GM12878 (cell line): ENCODE data around the gene CARF. TPM values are rescaled to one million over a fixed set of nuclear protein-coding genes. Genes with fewer than 3 reads are reported as not detected.

ENCODE experiments used
- ATAC-seq: fragments of 200-7000 bp; cut with Tn5 transposase; 3 replicates; pipeline ENCODE4 v1.9.1; 2020; ENCODE audit warnings: mild to moderate bottlenecking, moderate library complexity
- BruUV-seq: library from RNA; stranded (reverse); fragments of 400-500 nt; replicated peaks from 2 replicates; lab custom pipeline; 2021; lab: Mats Ljungman, UMichigan
- CTCF ChIA-PET: fragments of 300-600 bp; sonication (Branson Sonifier 250); formaldehyde crosslinking; extraction: SDS; loops from one replicate; lab custom pipeline; 2021; ENCODE audit warnings: inconsistent platforms; lab: Yijun Ruan, JAX
- POLR2A ChIA-PET: fragments of 350-600 bp; formaldehyde crosslinking; extraction: SDS; loops from one replicate; lab custom pipeline; 2021; ENCODE audit warnings: inconsistent platforms; lab: Charles Lee
- RAD21 ChIA-PET: fragments of 300-600 bp; sonication (Branson Sonifier 250); formaldehyde crosslinking; loops from one replicate; lab custom pipeline; 2023; ENCODE audit warnings: antibody characterized with exemption; ENCODE audit not compliant: unreplicated experiment; lab: Charles Lee
- SMC1A ChIA-PET: fragments of 300-600 bp; sonication (Branson Sonifier 250); formaldehyde crosslinking; loops from one replicate; lab custom pipeline; 2023; ENCODE audit not compliant: unreplicated experiment, uncharacterized antibody; lab: Charles Lee
- DNase-seq: peaks from one replicate; pipeline ENCODE4 v3.0.0-alpha.2; 2011; ENCODE audit warnings: low read depth, low spot score
- FAIRE-seq: peaks from 3 replicates; lab custom pipeline; 2011; peaks lifted over from hg19 to GRCh38; lab: Jason Lieb, UNC
- H2AFZ ChIP-seq: 2 replicates; pipeline ENCODE4 v1.6.0; 2011; ENCODE audit warnings: low read depth, low read length, control low read depth; ENCODE audit not compliant: control insufficient read depth
- H3K27ac ChIP-seq: 2 replicates; pipeline ENCODE4 v1.5.1; 2011; ENCODE audit warnings: control low read depth; ENCODE audit not compliant: control insufficient read depth, insufficient read depth
- H3K27me3 ChIP-seq, 2 experiments: replicated peaks in 1 of 2; 2 replicates each; pipeline versions ENCODE4 v1.6.0 to v1.6.1; 2011; ENCODE audit warnings: low read length in 1 of 2; ENCODE audit not compliant: control insufficient read depth in 2 of 2, insufficient read depth in 2 of 2
- H3K36me3 ChIP-seq, 2 experiments: 2 replicates each; pipeline ENCODE4 v1.5.1; 2011; ENCODE audit warnings: low read length in 1 of 2; ENCODE audit not compliant: control insufficient read depth in 2 of 2, insufficient read depth in 2 of 2
- H3K4me1 ChIP-seq: 2 replicates; pipeline ENCODE4 v1.6.1; 2011; ENCODE audit warnings: mild to moderate bottlenecking, low read length, moderate library complexity, mixed read lengths; ENCODE audit not compliant: control insufficient read depth, insufficient read depth
- H3K4me2 ChIP-seq: 2 replicates; pipeline ENCODE4 v1.6.0; 2011; ENCODE audit warnings: control low read depth; ENCODE audit not compliant: control insufficient read depth, insufficient read depth
- H3K4me3 ChIP-seq: fragments of 200-600 bp; sonication (generic); 2 replicates; pipeline ENCODE4 v1.5.1; 2016
- H3K79me2 ChIP-seq: 2 replicates; pipeline ENCODE4 v1.6.0; 2011; ENCODE audit warnings: low read length; ENCODE audit not compliant: control insufficient read depth, insufficient read depth
- H3K9ac ChIP-seq: 2 replicates; pipeline ENCODE4 v1.8.0; 2011; ENCODE audit warnings: low read length, control low read depth, mixed read lengths; ENCODE audit not compliant: control insufficient read depth, insufficient read depth
- H3K9me3 ChIP-seq: replicated peaks from 3 replicates; pipeline ENCODE4 v1.5.1; 2011; ENCODE audit warnings: mild to moderate bottlenecking, low read length; ENCODE audit not compliant: control insufficient read depth, insufficient read depth
- H4K20me1 ChIP-seq: 2 replicates; pipeline ENCODE4 v1.6.0; 2011; ENCODE audit not compliant: control insufficient read depth, insufficient read depth
- BACH1 ChIP-seq: fragments of 450-650 bp; IDR thresholded peaks from 2 replicates; pipeline ENCODE4 v1.6.1; 2017; ENCODE audit warnings: mild to moderate bottlenecking, borderline replicate concordance
- BRCA1 ChIP-seq: IDR thresholded peaks from 2 replicates; pipeline ENCODE4 v1.6.1; 2011; ENCODE audit warnings: low read depth, low read length, improper control_type of control experiment
- CHD1 ChIP-seq: IDR thresholded peaks from 2 replicates; pipeline ENCODE4 v1.6.1; 2012; ENCODE audit warnings: low read depth, low read length, improper control_type of control experiment
- ESRRA ChIP-seq: IDR thresholded peaks from 2 replicates; pipeline ENCODE4 v1.6.1; 2012; ENCODE audit warnings: mild to moderate bottlenecking, low read length, improper control_type of control experiment
- GABPA ChIP-seq: IDR thresholded peaks from 2 replicates; pipeline ENCODE4 v1.6.1; 2014; ENCODE audit warnings: antibody characterized with exemption, low read depth, mild to moderate bottlenecking, inconsistent platforms
- HDAC2 ChIP-seq: fragments of 200-600 bp; sonication (generic); IDR thresholded peaks from 2 replicates; pipeline ENCODE4 v1.6.1; 2017
- HDGF ChIP-seq: fragments of 450-650 bp; IDR thresholded peaks from 2 replicates; pipeline ENCODE4 v1.6.1; 2016; ENCODE audit warnings: antibody characterized with exemption
- IKZF2 ChIP-seq, 2 experiments: fragments of 450-650 bp; IDR thresholded peaks; 2 replicates each; pipeline ENCODE4 v1.6.1; 2017; ENCODE audit warnings: mild to moderate bottlenecking in 2 of 2, moderate library complexity in 2 of 2
- MXI1 ChIP-seq: fragments of 150-350 bp; IDR thresholded peaks from 2 replicates; pipeline ENCODE4 v1.6.1; 2011; ENCODE audit warnings: low read depth, mild to moderate bottlenecking, inconsistent platforms, low read length, improper control_type of control experiment
- POLR2A ChIP-seq: IDR thresholded peaks from 2 replicates; pipeline ENCODE4 v1.6.1; 2011; ENCODE audit warnings: low read depth, mild to moderate bottlenecking, low read length
- RELA ChIP-seq: fragments of 450-650 bp; IDR thresholded peaks from 2 replicates; pipeline ENCODE4 v1.8.0; 2014; ENCODE audit warnings: borderline replicate concordance; ENCODE audit not compliant: partially characterized antibody
- RUNX3 ChIP-seq: IDR thresholded peaks from 2 replicates; pipeline ENCODE4 v1.6.1; 2012; ENCODE audit warnings: low read length, inconsistent platforms
- SIN3A ChIP-seq: IDR thresholded peaks from 2 replicates; pipeline ENCODE4 v1.6.1; 2012; ENCODE audit warnings: low read depth, low read length, improper control_type of control experiment
- SUPT20H ChIP-seq: IDR thresholded peaks from 2 replicates; pipeline ENCODE4 v1.6.1; 2011; ENCODE audit warnings: low read depth, mild to moderate bottlenecking, low read length, moderate library complexity, borderline replicate concordance; ENCODE audit not compliant: control insufficient read depth
- YBX1 ChIP-seq: fragments of 450-650 bp; IDR thresholded peaks from 2 replicates; pipeline ENCODE4 v1.6.1; 2016; ENCODE audit warnings: antibody characterized with exemption
- WGBS: methylation state at CpG from one replicate; pipeline ENCODE4 v1.1.6; 2016; ENCODE audit warnings: low lambda C conversion rate; ENCODE audit not compliant: insufficient replicate concordance, insufficient coverage; ENCODE audit errors: missing lambda C conversion rate; 5-methylcytosine and 5-hydroxymethylcytosine counted together
- in situ Hi-C: fragments of 300-500 bp; cut with MboI; formaldehyde crosslinking; loops from 9 replicates; pipeline ENCODE4 v1.14.3; 2018; ENCODE audit warnings: mixed read lengths
- intact Hi-C: fragments of 100-400 bp; cut with micrococcal nuclease; formaldehyde crosslinking; loops from one replicate; pipeline ENCODE4 v1.14.2; 2022; ENCODE audit not compliant: unreplicated experiment
- polyA plus RNA-seq, 11 experiments: library from polyadenylated mRNA; depleted of rRNA in 4 of 11; unstranded in 6 of 11; stranded (reverse) in 5 of 11; fragments of >200 nt; fragmentation: Nextera tagmentation in 4 of 11; fragmentation: Illumina TruSeq in 1 of 11; extraction: Ambion mirVana in 4 of 11; extraction: Trizol in 1 of 11; gene quantifications; 1 replicate in 1 of 11; 2 replicates in 10 of 11; pipeline versions ENCODE4 v1.2.1 to v1.2.3, GENCODE V29; 2011 to 2016; ENCODE audit warnings: inconsistent platforms in 2 of 11, missing spikeins in 2 of 11, low read depth in 1 of 11
- total RNA-seq, 4 experiments: library from RNA; depleted of rRNA in 3 of 4; stranded (reverse); fragments of >200 nt in 3 of 4; fragmentation: Illumina TruSeq in 1 of 4; extraction: Trizol in 1 of 4; gene quantifications; 2 replicates each; pipeline versions ENCODE4 v1.2.1 to v1.2.3, GENCODE V29; 2013 to 2021
- TF ChIP-seq, protein P1 (sequence below): fragments of 450-650 bp; formaldehyde crosslinking; IDR thresholded peaks from 2 replicates; pipeline ENCODE4 v1.4.0; 2022; ENCODE audit warnings: mild to moderate bottlenecking, moderate library complexity
- TF ChIP-seq, protein P2 (sequence below): IDR thresholded peaks from 2 replicates; pipeline ENCODE4 v1.6.1; 2012; ENCODE audit warnings: low read depth, low read length, improper control_type of control experiment
- TF ChIP-seq, protein P3 (sequence below): fragments of 450-650 bp; IDR thresholded peaks from 2 replicates; pipeline ENCODE4 v1.6.1; 2018; ENCODE audit warnings: mild to moderate bottlenecking, low read depth, moderate library complexity; ENCODE audit not compliant: partially characterized antibody

CARF gene
- total and polyA plus RNA-seq, 10 of the 15 experiments (the other 5 are each of a cell fraction or from before 2014, with no cell fraction given), result 1.8 to 11.5 (median 6.9) TPM

DNA sequence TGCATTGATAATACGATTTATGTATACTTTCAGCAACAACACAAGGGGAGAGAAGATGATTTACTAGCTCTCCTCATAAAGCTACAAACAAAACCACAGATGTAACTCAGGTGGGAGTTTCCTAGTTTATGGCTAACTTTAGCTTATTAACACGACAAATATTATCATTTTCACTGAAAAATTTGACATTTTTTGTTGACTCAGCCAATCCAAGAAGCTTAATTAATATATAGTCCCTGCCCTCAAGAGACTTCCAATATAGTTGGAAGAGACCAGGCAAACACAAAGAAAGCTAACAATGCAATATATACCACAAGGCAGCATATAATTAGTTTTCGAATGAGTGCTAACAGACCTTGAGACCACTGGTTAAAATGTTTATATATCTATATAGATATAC, 1.4 kb upstream of the CARF start (continued):
- TF ChIP-seq ESRRA (no peak), SUPT20H (no peak)

DNA sequence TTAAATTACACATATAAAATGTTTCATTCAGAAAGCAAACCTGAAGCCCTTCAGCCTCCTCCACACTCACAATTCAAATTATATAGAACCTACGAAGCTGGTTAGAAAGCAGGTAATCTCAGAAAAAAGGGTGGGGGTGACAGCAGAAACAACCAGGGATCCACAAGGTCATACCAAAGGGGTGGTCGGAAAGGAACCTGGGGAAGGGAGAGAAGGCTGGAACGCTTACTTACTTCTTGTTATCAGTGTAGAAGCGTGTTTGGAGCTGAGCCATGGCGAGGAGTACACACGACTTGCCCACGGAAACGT, 918 bp upstream of the CARF start:
- in situ Hi-C loops, result no loop called here
- H3K79me2 ChIP-seq, result peaks cover 42% of the 10 kb centered on the region
- SMC1A ChIA-PET, result interaction anchor here (0.6 to 2.1 kb wide), 17 partner anchors 22 to 887 kb away, joined by 3 to 10 read pairs (median 4); partner anchors contain the start of genes ICA1L and NBEAL1
- POLR2A ChIA-PET, result interaction anchor here (0.7 to 2.2 kb wide), 8 partner anchors 8 to 330 kb away, joined by 3 to 11 read pairs (median 3); partner anchors contain the start of genes CYP20A1 and ICA1L
- no peak for DNase-seq
- peaks cover 5% of the 10 kb centered on the region for H3K4me1 ChIP-seq
- peak overlapping the region; percentile 69 for H3K4me2 ChIP-seq
- RAD21 ChIA-PET, result interaction anchor here (1.0 to 2.2 kb wide), 5 partner anchors 51 to 328 kb away, joined by 3 to 12 read pairs (median 4); partner anchors contain the start of gene CYP20A1
- no peaks in the 10 kb centered on the region for H3K27me3 ChIP-seq
- CTCF ChIA-PET, result interaction anchor here (0.6 to 1.6 kb wide), 6 partner anchors 41 to 329 kb away, joined by 3 to 11 read pairs (median 3); no protein-coding TSS in a partner anchor
- H3K36me3 ChIP-seq, result no peaks in the 10 kb centered on the region
- no peaks in the 10 kb centered on the region; the same call in 2 of the 3 replicates for H3K9me3 ChIP-seq
- peak; percentile 16 for ATAC-seq
- FAIRE-seq, result no peak
- no peaks in the 10 kb centered on the region for H4K20me1 ChIP-seq
- WGBS, result 0% methylated on average over 8 of the region's 8 CpGs
- TSS peak; percentile 63 for BruUV-seq
- H3K27ac ChIP-seq, result peak overlapping the region; percentile 93
- intact Hi-C loops, result loop anchor here (2.0 kb wide), 2 partner anchors 104 to 328 kb away; partner anchors contain the start of genes CYP20A1 and NBEAL1
- peak overlapping the region; percentile 88 for H3K9ac ChIP-seq
- H3K4me3 ChIP-seq, result peak overlapping the region; percentile 95
- peak overlapping the region; percentile 99 for H2AFZ ChIP-seq
- TF ChIP-seq SIN3A (no peak), POLR2A (no peak), IKZF2 (IDR thresholded peaks at IDR 0.05) (no peak), CHD1 (no peak), HDAC2 (no peak), BACH1 (no peak), RUNX3 (no peak), MXI1 (no peak), GABPA (no peak), YBX1 (no peak), HDGF (no peak), BRCA1 (no peak), RELA (no peak)
- TF ChIP-seq, protein P1, sequence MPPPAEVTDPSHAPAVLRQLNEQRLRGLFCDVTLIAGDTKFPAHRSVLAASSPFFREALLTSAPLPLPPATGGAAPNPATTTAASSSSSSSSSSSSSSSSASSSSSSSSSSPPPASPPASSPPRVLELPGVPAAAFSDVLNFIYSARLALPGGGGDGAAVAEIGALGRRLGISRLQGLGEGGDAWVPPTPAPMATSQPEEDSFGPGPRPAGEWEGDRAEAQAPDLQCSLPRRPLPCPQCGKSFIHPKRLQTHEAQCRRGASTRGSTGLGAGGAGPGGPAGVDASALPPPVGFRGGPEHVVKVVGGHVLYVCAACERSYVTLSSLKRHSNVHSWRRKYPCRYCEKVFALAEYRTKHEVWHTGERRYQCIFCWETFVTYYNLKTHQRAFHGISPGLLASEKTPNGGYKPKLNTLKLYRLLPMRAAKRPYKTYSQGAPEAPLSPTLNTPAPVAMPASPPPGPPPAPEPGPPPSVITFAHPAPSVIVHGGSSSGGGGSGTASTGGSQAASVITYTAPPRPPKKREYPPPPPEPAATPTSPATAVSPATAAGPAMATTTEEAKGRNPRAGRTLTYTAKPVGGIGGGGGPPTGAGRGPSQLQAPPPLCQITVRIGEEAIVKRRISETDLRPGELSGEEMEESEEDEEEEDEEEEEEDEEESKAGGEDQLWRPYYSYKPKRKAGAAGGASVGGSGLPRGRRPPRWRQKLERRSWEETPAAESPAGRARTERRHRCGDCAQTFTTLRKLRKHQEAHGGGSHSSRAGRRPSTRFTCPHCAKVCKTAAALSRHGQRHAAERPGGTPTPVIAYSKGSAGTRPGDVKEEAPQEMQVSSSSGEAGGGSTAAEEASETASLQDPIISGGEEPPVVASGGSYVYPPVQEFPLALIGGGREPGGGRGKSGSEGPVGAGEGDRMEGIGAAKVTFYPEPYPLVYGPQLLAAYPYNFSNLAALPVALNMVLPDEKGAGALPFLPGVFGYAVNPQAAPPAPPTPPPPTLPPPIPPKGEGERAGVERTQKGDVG, result no peak
- TF ChIP-seq, protein P2, sequence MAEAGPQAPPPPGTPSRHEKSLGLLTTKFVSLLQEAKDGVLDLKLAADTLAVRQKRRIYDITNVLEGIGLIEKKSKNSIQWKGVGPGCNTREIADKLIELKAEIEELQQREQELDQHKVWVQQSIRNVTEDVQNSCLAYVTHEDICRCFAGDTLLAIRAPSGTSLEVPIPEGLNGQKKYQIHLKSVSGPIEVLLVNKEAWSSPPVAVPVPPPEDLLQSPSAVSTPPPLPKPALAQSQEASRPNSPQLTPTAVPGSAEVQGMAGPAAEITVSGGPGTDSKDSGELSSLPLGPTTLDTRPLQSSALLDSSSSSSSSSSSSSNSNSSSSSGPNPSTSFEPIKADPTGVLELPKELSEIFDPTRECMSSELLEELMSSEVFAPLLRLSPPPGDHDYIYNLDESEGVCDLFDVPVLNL, result no peak
- TF ChIP-seq, protein P3, sequence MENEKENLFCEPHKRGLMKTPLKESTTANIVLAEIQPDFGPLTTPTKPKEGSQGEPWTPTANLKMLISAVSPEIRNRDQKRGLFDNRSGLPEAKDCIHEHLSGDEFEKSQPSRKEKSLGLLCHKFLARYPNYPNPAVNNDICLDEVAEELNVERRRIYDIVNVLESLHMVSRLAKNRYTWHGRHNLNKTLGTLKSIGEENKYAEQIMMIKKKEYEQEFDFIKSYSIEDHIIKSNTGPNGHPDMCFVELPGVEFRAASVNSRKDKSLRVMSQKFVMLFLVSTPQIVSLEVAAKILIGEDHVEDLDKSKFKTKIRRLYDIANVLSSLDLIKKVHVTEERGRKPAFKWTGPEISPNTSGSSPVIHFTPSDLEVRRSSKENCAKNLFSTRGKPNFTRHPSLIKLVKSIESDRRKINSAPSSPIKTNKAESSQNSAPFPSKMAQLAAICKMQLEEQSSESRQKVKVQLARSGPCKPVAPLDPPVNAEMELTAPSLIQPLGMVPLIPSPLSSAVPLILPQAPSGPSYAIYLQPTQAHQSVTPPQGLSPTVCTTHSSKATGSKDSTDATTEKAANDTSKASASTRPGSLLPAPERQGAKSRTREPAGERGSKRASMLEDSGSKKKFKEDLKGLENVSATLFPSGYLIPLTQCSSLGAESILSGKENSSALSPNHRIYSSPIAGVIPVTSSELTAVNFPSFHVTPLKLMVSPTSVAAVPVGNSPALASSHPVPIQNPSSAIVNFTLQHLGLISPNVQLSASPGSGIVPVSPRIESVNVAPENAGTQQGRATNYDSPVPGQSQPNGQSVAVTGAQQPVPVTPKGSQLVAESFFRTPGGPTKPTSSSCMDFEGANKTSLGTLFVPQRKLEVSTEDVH, result no peak
